Endothelial cell of umbilical vein (primary cell): ENCODE measurements around the gene SEC61A1. TPM values are rescaled to one million over a fixed set of nuclear protein-coding genes. Genes with fewer than 3 reads are reported as not detected.

Source experiments
- BruUV-seq: library from RNA; stranded (reverse); fragments of 400-500 nt; replicated peaks from 2 replicates; lab custom pipeline; 2021; lab: Mats Ljungman, UMichigan
- CTCF ChIA-PET: fragments of 300-600, 350-600 bp; sonication (Branson Sonifier 250); formaldehyde crosslinking; loops from one replicate; lab custom pipeline; 2021; ENCODE audit warnings: antibody characterized with exemption, inconsistent platforms; lab: Charles Lee
- POLR2A ChIA-PET: fragments of 300-600, 350-600 bp; sonication (Branson Sonifier 250); formaldehyde crosslinking; loops from one replicate; lab custom pipeline; 2021; ENCODE audit warnings: antibody characterized with exemption, inconsistent platforms; lab: Charles Lee
- DNase-seq: peaks from one replicate; pipeline ENCODE4 v3.0.0-alpha.2; 2011; ENCODE audit warnings: low read depth, low spot score
- FAIRE-seq: peaks from 2 replicates; lab custom pipeline; 2011; peaks lifted over from hg19 to GRCh38; lab: Jason Lieb, UNC
- H2AFZ ChIP-seq: 2 replicates; pipeline ENCODE4 v1.6.0; 2012; ENCODE audit warnings: low read depth, low read length, control low read depth, inconsistent platforms
- H3K27ac ChIP-seq: 2 replicates; pipeline ENCODE4 v1.5.1; 2011; ENCODE audit warnings: low read depth, mild to moderate bottlenecking, control low read depth, low read length, moderate library complexity; ENCODE audit not compliant: insufficient read depth
- H3K27me3 ChIP-seq, 2 experiments: 2 replicates each; pipeline versions ENCODE4 v1.6.0 to v1.6.1; 2011; ENCODE audit warnings: low read length in 2 of 2, mixed read lengths in 1 of 2; ENCODE audit not compliant: control insufficient read depth in 2 of 2, insufficient read depth in 2 of 2
- H3K36me3 ChIP-seq, 2 experiments: 2 replicates in 1 of 2; 3 replicates in 1 of 2; pipeline ENCODE4 v1.5.1; 2011; ENCODE audit warnings: low read length in 2 of 2, mild to moderate bottlenecking in 1 of 2, moderate library complexity in 1 of 2; ENCODE audit not compliant: control insufficient read depth in 2 of 2, insufficient read depth in 2 of 2; ENCODE audit errors: extremely low read depth in 1 of 2
- H3K4me1 ChIP-seq: 3 replicates; pipeline ENCODE4 v1.5.1; 2011; ENCODE audit warnings: mild to moderate bottlenecking, low read length; ENCODE audit not compliant: control insufficient read depth, insufficient read depth; ENCODE audit errors: extremely low read depth
- H3K4me2 ChIP-seq: 2 replicates; pipeline ENCODE4 v1.6.1; 2011; ENCODE audit warnings: low read length, control low read depth, mixed read lengths; ENCODE audit not compliant: insufficient read depth
- H3K4me3 ChIP-seq, 3 experiments: fragments of 200-600 bp in 1 of 3; sonication (generic), shearing (Covaris generic) in 1 of 3; replicated peaks in 1 of 3; 2 replicates each; pipeline ENCODE4 v1.5.1; 2011 to 2016; ENCODE audit warnings: control low read depth in 3 of 3, low read length in 3 of 3, mild to moderate bottlenecking in 2 of 3, inconsistent platforms in 1 of 3, low read depth in 1 of 3, moderate library complexity in 1 of 3; ENCODE audit not compliant: insufficient read depth in 1 of 3
- H3K79me2 ChIP-seq: 2 replicates; pipeline ENCODE4 v1.6.0; 2012; ENCODE audit warnings: low read length, inconsistent platforms; ENCODE audit not compliant: control insufficient read depth, insufficient read depth
- H3K9ac ChIP-seq: replicated peaks from 2 replicates; pipeline ENCODE3; 2011; ENCODE audit warnings: low read length, control low read depth; ENCODE audit not compliant: insufficient read depth; ENCODE audit errors: extremely low read depth
- H3K9me1 ChIP-seq: replicated peaks from 3 replicates; pipeline ENCODE4 v1.6.0; 2011; ENCODE audit warnings: mild to moderate bottlenecking, low read length; ENCODE audit not compliant: control insufficient read depth, insufficient read depth; ENCODE audit errors: extremely low read depth
- H3K9me3 ChIP-seq: replicated peaks from 2 replicates; pipeline ENCODE4 v1.5.1; 2012; ENCODE audit warnings: low read length, inconsistent platforms; ENCODE audit not compliant: control insufficient read depth, insufficient read depth
- H4K20me1 ChIP-seq: replicated peaks from 2 replicates; pipeline ENCODE3; 2011; ENCODE audit warnings: mild to moderate bottlenecking, low read length; ENCODE audit not compliant: control insufficient read depth, insufficient read depth; ENCODE audit errors: extremely low read depth
- EZH2 ChIP-seq: IDR thresholded peaks from 2 replicates; pipeline ENCODE4 v1.6.1; 2012; ENCODE audit warnings: borderline replicate concordance, low read depth, mild to moderate bottlenecking, moderate library complexity, low read length, inconsistent platforms; ENCODE audit not compliant: severe bottlenecking
- FOS ChIP-seq: IDR thresholded peaks from 2 replicates; pipeline ENCODE4 v1.6.1; 2011; ENCODE audit warnings: mild to moderate bottlenecking, low read length, moderate library complexity, borderline replicate concordance; ENCODE audit not compliant: insufficient read depth
- GATA2 ChIP-seq: IDR thresholded peaks from 2 replicates; pipeline ENCODE4 v1.7.0; 2011; ENCODE audit warnings: low read depth, mild to moderate bottlenecking, moderate library complexity, mixed read lengths, low read length; ENCODE audit not compliant: insufficient read length, insufficient read depth
- JUN ChIP-seq: IDR thresholded peaks from 2 replicates; pipeline ENCODE4 v1.6.1; 2011; ENCODE audit warnings: borderline replicate concordance, low read depth; ENCODE audit not compliant: insufficient read length, insufficient read depth
- MAX ChIP-seq: IDR thresholded peaks from 2 replicates; pipeline ENCODE4 v1.6.1; 2011; ENCODE audit not compliant: insufficient read depth, insufficient read length
- MYC ChIP-seq: IDR thresholded peaks from one replicate; pipeline ENCODE4 v1.6.1; 2011; ENCODE audit warnings: mild to moderate bottlenecking, low read depth, low read length
- POLR2A ChIP-seq: IDR thresholded peaks from 2 replicates; pipeline ENCODE4 v1.6.1; 2012; ENCODE audit warnings: low read depth, mild to moderate bottlenecking, control low read depth, low read length
- POLR2AphosphoS5 ChIP-seq: IDR thresholded peaks from 2 replicates; pipeline ENCODE4 v1.6.1; 2012; ENCODE audit warnings: low read depth, mild to moderate bottlenecking, control low read depth, low read length, moderate library complexity; ENCODE audit not compliant: insufficient read depth
- dilution Hi-C: fragments of 300-500 bp; cut with MboI; formaldehyde crosslinking; loops from one replicate; pipeline ENCODE4 v1.15.0; 2019; ENCODE audit warnings: low sequenced_read_pairs; ENCODE audit not compliant: extremely low pct_ligation_motif_present
- intact Hi-C: fragments of 100-400 bp; cut with micrococcal nuclease; formaldehyde crosslinking; loops from one replicate; pipeline ENCODE4 v1.10.0; 2022
- polyA plus RNA-seq, 4 experiments: library from polyadenylated mRNA; depleted of rRNA in 3 of 4; stranded (reverse) in 3 of 4; unstranded in 1 of 4; fragments of >200 nt; gene quantifications; 2 replicates each; pipeline versions ENCODE4 v1.2.1 to v1.2.3, GENCODE V29; 2011 to 2012; ENCODE audit warnings: missing spikeins in 1 of 4
- total RNA-seq: library from RNA; stranded (reverse); gene quantifications from 2 replicates; pipeline ENCODE4 v1.2.3, GENCODE V29; 2021
- TF ChIP-seq, protein P1 (sequence below), 2 donors: IDR thresholded peaks; 1 replicate in 1 of 2; 2 replicates in 1 of 2; pipeline ENCODE4 v1.5.1; 2011; ENCODE audit warnings: low read length in 2 of 2, mild to moderate bottlenecking in 2 of 2, moderate library complexity in 2 of 2, control low read depth in 1 of 2, inconsistent platforms in 1 of 2, low read depth in 1 of 2; ENCODE audit not compliant: insufficient read depth in 1 of 2; ENCODE audit errors: extremely low read depth in 1 of 2

Gene SEC61A1
- total and polyA plus RNA-seq, 2 donors (not counting 3 experiments of a cell fraction or from before 2014, with no cell fraction given): 307 to 312 TPM

- no peak for TF ChIP-seq GATA2
- TF ChIP-seq POLR2AphosphoS5: no peak
- no peak for TF ChIP-seq MAX
- TF ChIP-seq POLR2A: no peak
- no peak for TF ChIP-seq FOS
- TF ChIP-seq MYC: no peak
- TF ChIP-seq, protein P1, sequence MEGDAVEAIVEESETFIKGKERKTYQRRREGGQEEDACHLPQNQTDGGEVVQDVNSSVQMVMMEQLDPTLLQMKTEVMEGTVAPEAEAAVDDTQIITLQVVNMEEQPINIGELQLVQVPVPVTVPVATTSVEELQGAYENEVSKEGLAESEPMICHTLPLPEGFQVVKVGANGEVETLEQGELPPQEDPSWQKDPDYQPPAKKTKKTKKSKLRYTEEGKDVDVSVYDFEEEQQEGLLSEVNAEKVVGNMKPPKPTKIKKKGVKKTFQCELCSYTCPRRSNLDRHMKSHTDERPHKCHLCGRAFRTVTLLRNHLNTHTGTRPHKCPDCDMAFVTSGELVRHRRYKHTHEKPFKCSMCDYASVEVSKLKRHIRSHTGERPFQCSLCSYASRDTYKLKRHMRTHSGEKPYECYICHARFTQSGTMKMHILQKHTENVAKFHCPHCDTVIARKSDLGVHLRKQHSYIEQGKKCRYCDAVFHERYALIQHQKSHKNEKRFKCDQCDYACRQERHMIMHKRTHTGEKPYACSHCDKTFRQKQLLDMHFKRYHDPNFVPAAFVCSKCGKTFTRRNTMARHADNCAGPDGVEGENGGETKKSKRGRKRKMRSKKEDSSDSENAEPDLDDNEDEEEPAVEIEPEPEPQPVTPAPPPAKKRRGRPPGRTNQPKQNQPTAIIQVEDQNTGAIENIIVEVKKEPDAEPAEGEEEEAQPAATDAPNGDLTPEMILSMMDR (IDR thresholded peaks at IDR 0.05; ENCODE audit: extremely low read depth in 1 of 2, insufficient read depth in 1 of 2, low read depth in 1 of 2, low read length in 2 of 2): no peak
- no peak for TF ChIP-seq JUN
- no peak for TF ChIP-seq EZH2
- H3K27ac ChIP-seq: peak overlapping the region; percentile 69
- H3K79me2 ChIP-seq: peaks cover 11% of the 10 kb centered on the region
- BruUV-seq: no TSS peak
- DNase-seq: no peak
- dilution Hi-C loops (no loop called here), intact Hi-C loops (loop anchor here (1.0 to 5.0 kb wide), 4 partner anchors 20 to 534 kb away; no protein-coding TSS in a partner anchor)
- peak overlapping the region; percentile 60 for H3K4me2 ChIP-seq
- no peaks in the 10 kb centered on the region for H3K27me3 ChIP-seq
- FAIRE-seq: peak; percentile 75
- POLR2A ChIA-PET: no interaction called here
- no peaks in the 10 kb centered on the region for H3K9me1 ChIP-seq
- no peaks in the 10 kb centered on the region for H3K9me3 ChIP-seq
- peaks cover 12 to 32% of the 10 kb centered on the region in 2 experiments for H3K36me3 ChIP-seq
- no peaks in the 10 kb centered on the region for H4K20me1 ChIP-seq
- CTCF ChIA-PET: interaction anchor here (1.0 to 2.6 kb wide), 8 partner anchors 8 to 60 kb away, joined by 3 to 32 read pairs (median 5); partner anchors contain the start of gene RUVBL1
- H3K4me3 ChIP-seq: no peak overlapping the region
- peaks cover 46% of the 10 kb centered on the region for H3K4me1 ChIP-seq
- no peak overlapping the region for H3K9ac ChIP-seq
- peak overlapping the region; percentile 10 for H2AFZ ChIP-seq
Measured at GRCh38 chr3:128074851-128075521, 22.7 kb downstream of the SEC61A1 start.
